Measurements from ENCODE around the gene ATP5IF1.

The ATP5IF1 gene

GRCh38 chr1:28246427-28246832 is 10.5 kb downstream of the ATP5IF1 start:
- no peak for DNase-seq (ENCODE audit: low read depth)
- H3K4me3 ChIP-seq (ENCODE audit: control insufficient read depth, low read depth, low read length): peak overlapping the region; percentile 45
- TF ChIP-seq CTCF (IDR thresholded peaks at IDR 0.05; ENCODE audit: control insufficient read depth, insufficient read depth, low read depth, low read length, missing control alignments): no peak

GRCh38 chr1:28247612-28248272 is 11.8 kb downstream of the ATP5IF1 start:
- no peak for DNase-seq (ENCODE audit: low read depth)
- peak overlapping the region; percentile 25 for H3K4me3 ChIP-seq (ENCODE audit: control insufficient read depth, low read depth, low read length)
- no peak for TF ChIP-seq CTCF (IDR thresholded peaks at IDR 0.05; ENCODE audit: control insufficient read depth, insufficient read depth, low read depth, low read length, missing control alignments)

- DNase-seq (ENCODE audit: low read depth): no peak
- peak; percentile 89 for TF ChIP-seq CTCF (IDR thresholded peaks at IDR 0.05; ENCODE audit: control insufficient read depth, insufficient read depth, low read depth, low read length, missing control alignments)
- H3K4me3 ChIP-seq (ENCODE audit: control insufficient read depth, low read depth, low read length): peak overlapping the region; percentile 17
These were observed 12.5 kb downstream of the ATP5IF1 start for GRCh38 chr1:28248273-28249012.

- peak; percentile 67 for DNase-seq (ENCODE audit: low read depth)
- H3K4me3 ChIP-seq (ENCODE audit: control insufficient read depth, low read depth, low read length): peak overlapping the region; percentile 17
- TF ChIP-seq CTCF (IDR thresholded peaks at IDR 0.05; ENCODE audit: control insufficient read depth, insufficient read depth, low read depth, low read length, missing control alignments): no peak
These were observed 13.3 kb downstream of the ATP5IF1 start for GRCh38 chr1:28249013-28249865.

GRCh38 chr1:28249866-28250295 is 14.0 kb downstream of the ATP5IF1 start:
- H3K4me3 ChIP-seq (ENCODE audit: control insufficient read depth, low read depth, low read length): no peak overlapping the region
- no peak for TF ChIP-seq CTCF (IDR thresholded peaks at IDR 0.05; ENCODE audit: control insufficient read depth, insufficient read depth, low read depth, low read length, missing control alignments)
- no peak for DNase-seq (ENCODE audit: low read depth)

- DNase-seq (ENCODE audit: low read depth): no peak
- H3K4me3 ChIP-seq (ENCODE audit: control insufficient read depth, low read depth, low read length): no peak overlapping the region
- TF ChIP-seq CTCF (IDR thresholded peaks at IDR 0.05; ENCODE audit: control insufficient read depth, insufficient read depth, low read depth, low read length, missing control alignments): no peak
These were observed 20.4 kb downstream of the ATP5IF1 start for GRCh38 chr1:28256197-28256827.
